Calu3 (cell line): Measurements from ENCODE around the gene APPBP2. TPM values are rescaled to one million over a fixed set of nuclear protein-coding genes. Genes with fewer than 3 reads are reported as not detected.
A peak's percentile ranks its signal among the peaks of the same experiment; 100 is the strongest.
"Not testable (repeated sequence)": the region's sequence is repeated elsewhere in the genome, so short reads cannot be mapped to it uniquely, and the experiment has no call there.

ENCODE experiments used
- BruUV-seq: library from RNA; stranded (reverse); fragments of 400-500 nt; replicated peaks from 2 replicates; lab custom pipeline; 2021; lab: Mats Ljungman, UMichigan
- CTCF ChIA-PET: fragments of 300-600 bp; sonication (Branson Sonifier 250); formaldehyde crosslinking; loops from one replicate; lab custom pipeline; 2022; ENCODE audit warnings: antibody characterized with exemption; lab: Charles Lee
- DNase-seq: peaks from one replicate; pipeline ENCODE4 v3.0.0; 2022
- H3K27ac Mint-ChIP-seq: one replicate; pipeline ENCODE4 v1.8.0; 2022; ENCODE audit warnings: mixed read lengths; ENCODE audit not compliant: unreplicated experiment
- H3K27me3 Mint-ChIP-seq: one replicate; pipeline ENCODE4 v1.8.0; 2022; ENCODE audit warnings: mixed read lengths; ENCODE audit not compliant: unreplicated experiment
- H3K36me3 Mint-ChIP-seq: one replicate; pipeline ENCODE4 v1.8.0; 2022; ENCODE audit warnings: mild to moderate bottlenecking, moderate library complexity, mixed read lengths; ENCODE audit not compliant: insufficient read depth, unreplicated experiment
- H3K4me1 Mint-ChIP-seq: one replicate; pipeline ENCODE4 v1.8.0; 2022; ENCODE audit warnings: mild to moderate bottlenecking, low read depth, mixed read lengths; ENCODE audit not compliant: unreplicated experiment
- H3K4me3 Mint-ChIP-seq: one replicate; pipeline ENCODE4 v1.8.0; 2022; ENCODE audit warnings: mild to moderate bottlenecking, low read depth, moderate library complexity, mixed read lengths; ENCODE audit not compliant: unreplicated experiment
- H3K9me3 Mint-ChIP-seq: one replicate; pipeline ENCODE4 v1.8.0; 2022; ENCODE audit warnings: low read depth, mixed read lengths; ENCODE audit not compliant: unreplicated experiment
- CTCF ChIP-seq: fragments of 200-600 bp; IDR thresholded peaks from one replicate; pipeline ENCODE4 v1.8.0; 2022; ENCODE audit warnings: antibody characterized with exemption; ENCODE audit not compliant: unreplicated experiment
- intact Hi-C: fragments of 100-400 bp; cut with micrococcal nuclease; formaldehyde crosslinking; loops from one replicate; pipeline ENCODE4 v1.10.0; 2022; ENCODE audit not compliant: unreplicated experiment
- total RNA-seq: library from RNA; stranded (reverse); gene quantifications from 2 replicates; pipeline ENCODE4 v1.2.3, GENCODE V29; 2022

The APPBP2 gene
- total RNA-seq, 1 experiment from 2014 or later = 24.3 TPM

- peak overlapping the region; percentile 67 for H3K4me3 Mint-ChIP-seq
- DNase-seq = peak; percentile 75
- no peaks in the 10 kb centered on the region for H3K4me1 Mint-ChIP-seq
- no peaks in the 10 kb centered on the region for H3K9me3 Mint-ChIP-seq
- H3K36me3 Mint-ChIP-seq = no peaks in the 10 kb centered on the region
- intact Hi-C loops = no loop called here
- no peaks in the 10 kb centered on the region for H3K27me3 Mint-ChIP-seq
- CTCF ChIA-PET = interaction anchor here (0.6 kb wide), 1 partner anchor 1166 kb away, joined by 5 read pairs; no protein-coding TSS in a partner anchor
- peak; percentile 80 for TF ChIP-seq CTCF
- no peak overlapping the region for H3K27ac Mint-ChIP-seq
- BruUV-seq = no TSS peak
Observed at GRCh38 chr17:60421273-60422161, 104.5 kb downstream of the APPBP2 start.

GRCh38 chr17:60419875-60420274 lies 106.2 kb downstream of the APPBP2 start:
- H3K27ac Mint-ChIP-seq, CTCF ChIA-PET, DNase-seq, H3K4me1 Mint-ChIP-seq, H3K36me3 Mint-ChIP-seq, H3K27me3 Mint-ChIP-seq, H3K9me3 Mint-ChIP-seq, H3K4me3 Mint-ChIP-seq, BruUV-seq, intact Hi-C loops: not testable (repeated sequence)

GRCh38 chr17:60419003-60419402 lies 107.0 kb downstream of the APPBP2 start:
- H3K9me3 Mint-ChIP-seq, intact Hi-C loops, BruUV-seq, H3K27me3 Mint-ChIP-seq, H3K4me1 Mint-ChIP-seq, H3K36me3 Mint-ChIP-seq, DNase-seq, CTCF ChIA-PET, H3K4me3 Mint-ChIP-seq, H3K27ac Mint-ChIP-seq: not testable (repeated sequence)

GRCh38 chr17:60416368-60416925 lies 109.6 kb downstream of the APPBP2 start:
- no peak for TF ChIP-seq CTCF
- no peaks in the 10 kb centered on the region for H3K36me3 Mint-ChIP-seq
- H3K4me1 Mint-ChIP-seq = no peaks in the 10 kb centered on the region
- CTCF ChIA-PET = no interaction called here
- no peaks in the 10 kb centered on the region for H3K27me3 Mint-ChIP-seq
- no peak overlapping the region for H3K4me3 Mint-ChIP-seq
- intact Hi-C loops = no loop called here
- no peaks in the 10 kb centered on the region for H3K9me3 Mint-ChIP-seq
- DNase-seq = no peak
- no peak overlapping the region for H3K27ac Mint-ChIP-seq
- BruUV-seq = no TSS peak

- H3K27me3 Mint-ChIP-seq = no peaks in the 10 kb centered on the region
- no peak for DNase-seq
- H3K27ac Mint-ChIP-seq = no peak overlapping the region
- H3K36me3 Mint-ChIP-seq = no peaks in the 10 kb centered on the region
- intact Hi-C loops = no loop called here
- no peak for TF ChIP-seq CTCF
- H3K9me3 Mint-ChIP-seq = no peaks in the 10 kb centered on the region
- no TSS peak for BruUV-seq
- H3K4me3 Mint-ChIP-seq = no peak overlapping the region
- CTCF ChIA-PET = no interaction called here
- H3K4me1 Mint-ChIP-seq = no peaks in the 10 kb centered on the region
Observed at GRCh38 chr17:60415146-60415545, 110.9 kb downstream of the APPBP2 start.
